Thyroid gland (tissue), 4 donors: Measurements from ENCODE around the gene PGM2. TPM values are rescaled to one million over a fixed set of nuclear protein-coding genes. Genes with fewer than 3 reads are reported as not detected.

Experiments used
- DNase-seq, 2 donors: peaks; one replicate each; pipeline ENCODE4 v3.0.0-alpha.2; 2019
- H3K27ac ChIP-seq, 3 donors: fragments of 200-600 bp; sonication (generic); 1 replicate in 2 of 3; 2 replicates in 1 of 3; pipeline ENCODE4 v1.5.1; 2016 to 2019; ENCODE audit warnings: mild to moderate bottlenecking in 1 of 3, moderate library complexity in 1 of 3
- H3K27me3 ChIP-seq: fragments of 200-600 bp; sonication (generic); one replicate; pipeline ENCODE4 v1.5.1; 2019
- H3K36me3 ChIP-seq, 2 donors: fragments of 200-600 bp; sonication (generic); one replicate each; pipeline ENCODE4 v1.5.1; 2016 to 2019
- H3K4me1 ChIP-seq, 2 donors: fragments of 200-600 bp; sonication (generic); one replicate each; pipeline ENCODE4 v1.5.1; 2017 to 2019
- H3K4me3 ChIP-seq, 3 donors: fragments of 200-600 bp; sonication (generic); replicated peaks in 1 of 3; 1 replicate in 2 of 3; 2 replicates in 1 of 3; pipeline ENCODE4 v1.5.1; 2016; ENCODE audit warnings: mild to moderate bottlenecking in 1 of 3
- H3K9me3 ChIP-seq: fragments of 200-600 bp; sonication (generic); one replicate; pipeline ENCODE4 v1.5.1; 2017
- POLR2A ChIP-seq, 2 donors: fragments of 450-650 bp; IDR thresholded peaks; one replicate each; pipeline ENCODE4 v1.6.1; 2017; ENCODE audit warnings: antibody characterized with exemption in 2 of 2, mild to moderate bottlenecking in 2 of 2, moderate library complexity in 1 of 2
- WGBS, 2 donors: methylation state at CpG; one replicate each; pipeline ENCODE4 v1.1.5; 2017; 5-methylcytosine and 5-hydroxymethylcytosine counted together
- intact Hi-C: fragments of 100-400 bp; cut with DNase I; formaldehyde crosslinking; loops from one replicate; pipeline ENCODE4 v1.15.1; 2023
- total RNA-seq, 4 donors: library from RNA; depleted of rRNA; stranded (reverse); fragments of >200 nt; gene quantifications; one replicate each; pipeline ENCODE4 v1.2.3, GENCODE V29; 2016
- TF ChIP-seq, protein P1 (sequence below), 6 experiments: fragments of 200-600 bp in 3 of 6; fragments of 450-650 bp in 3 of 6; sonication (generic) in 3 of 6; IDR thresholded peaks; one replicate each; pipeline ENCODE4 v1.5.1; 2016 to 2019; ENCODE audit warnings: antibody characterized with exemption in 6 of 6, mild to moderate bottlenecking in 2 of 6, inconsistent platforms in 1 of 6, moderate library complexity in 1 of 6

PGM2 gene
- total RNA-seq, 4 donors from 2014 or later: 25.1 to 30.4 (median 25.5) TPM

DNA sequence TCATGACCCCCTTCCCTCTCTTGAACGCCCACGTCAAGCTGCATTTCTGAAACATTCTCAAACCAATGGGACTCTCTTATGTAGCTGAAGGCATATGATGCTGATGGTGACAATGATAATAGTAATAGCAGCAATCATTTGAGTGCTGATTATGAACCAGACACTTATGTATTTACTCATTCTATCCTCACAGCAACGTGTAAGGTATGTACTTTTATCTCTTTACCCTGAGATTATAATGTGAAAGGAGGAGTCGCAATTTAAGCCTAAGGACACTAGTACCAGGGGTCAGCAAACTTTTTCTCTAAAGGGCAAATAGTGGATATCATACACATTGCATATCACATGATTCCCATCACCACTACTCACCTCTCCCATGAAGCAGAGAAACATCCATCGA is 8.5 kb downstream of the PGM2 start:
- no peak for DNase-seq
- H3K27me3 ChIP-seq: no peaks in the 10 kb centered on the region
- intact Hi-C loops: no loop called here
- H3K4me1 ChIP-seq: no peaks in the 10 kb centered on the region
- no peaks in the 10 kb centered on the region for H3K9me3 ChIP-seq
- no peak for TF ChIP-seq POLR2A (IDR thresholded peaks at IDR 0.05)
- peaks cover 13% of the 10 kb centered on the region in 2 donors for H3K36me3 ChIP-seq
- H3K27ac ChIP-seq: no peak overlapping the region
- 87 to 90% methylated on average over 5 of the region's 5 CpGs for WGBS, 2 donors
- no peak overlapping the region for H3K4me3 ChIP-seq

DNA sequence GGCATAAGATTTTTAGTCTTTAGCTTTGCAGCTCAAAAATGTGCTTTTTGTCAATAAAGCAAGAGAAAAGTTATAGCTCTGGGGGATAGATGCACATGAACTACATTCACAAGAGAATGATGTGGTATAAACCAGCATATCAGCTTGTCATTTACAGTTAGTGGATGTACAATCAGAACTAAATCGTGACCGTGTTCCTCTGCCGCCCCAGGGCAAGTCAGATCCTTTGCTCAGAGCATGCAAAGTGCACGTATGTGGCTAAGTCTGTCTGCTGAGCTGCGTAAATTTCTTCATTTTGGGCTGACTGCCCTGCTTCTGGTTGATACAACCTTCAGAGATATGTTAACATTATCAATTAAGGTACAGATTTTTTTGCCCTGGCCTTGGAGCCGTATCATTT is 9.3 kb downstream of the PGM2 start:
- peaks cover 17 to 20% of the 10 kb centered on the region in 2 donors for H3K36me3 ChIP-seq
- TF ChIP-seq, protein P1, sequence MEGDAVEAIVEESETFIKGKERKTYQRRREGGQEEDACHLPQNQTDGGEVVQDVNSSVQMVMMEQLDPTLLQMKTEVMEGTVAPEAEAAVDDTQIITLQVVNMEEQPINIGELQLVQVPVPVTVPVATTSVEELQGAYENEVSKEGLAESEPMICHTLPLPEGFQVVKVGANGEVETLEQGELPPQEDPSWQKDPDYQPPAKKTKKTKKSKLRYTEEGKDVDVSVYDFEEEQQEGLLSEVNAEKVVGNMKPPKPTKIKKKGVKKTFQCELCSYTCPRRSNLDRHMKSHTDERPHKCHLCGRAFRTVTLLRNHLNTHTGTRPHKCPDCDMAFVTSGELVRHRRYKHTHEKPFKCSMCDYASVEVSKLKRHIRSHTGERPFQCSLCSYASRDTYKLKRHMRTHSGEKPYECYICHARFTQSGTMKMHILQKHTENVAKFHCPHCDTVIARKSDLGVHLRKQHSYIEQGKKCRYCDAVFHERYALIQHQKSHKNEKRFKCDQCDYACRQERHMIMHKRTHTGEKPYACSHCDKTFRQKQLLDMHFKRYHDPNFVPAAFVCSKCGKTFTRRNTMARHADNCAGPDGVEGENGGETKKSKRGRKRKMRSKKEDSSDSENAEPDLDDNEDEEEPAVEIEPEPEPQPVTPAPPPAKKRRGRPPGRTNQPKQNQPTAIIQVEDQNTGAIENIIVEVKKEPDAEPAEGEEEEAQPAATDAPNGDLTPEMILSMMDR (IDR thresholded peaks at IDR 0.05): no peak
- no peak for TF ChIP-seq POLR2A (IDR thresholded peaks at IDR 0.05)
- no peak overlapping the region for H3K4me3 ChIP-seq
- intact Hi-C loops: no loop called here
- no peaks in the 10 kb centered on the region for H3K4me1 ChIP-seq
- DNase-seq: no peak
- H3K27ac ChIP-seq: no peak overlapping the region
- H3K9me3 ChIP-seq: no peaks in the 10 kb centered on the region
- H3K27me3 ChIP-seq: no peaks in the 10 kb centered on the region
- WGBS, 2 donors: 80 to 81% methylated on average over 6 of the region's 6 CpGs

DNA sequence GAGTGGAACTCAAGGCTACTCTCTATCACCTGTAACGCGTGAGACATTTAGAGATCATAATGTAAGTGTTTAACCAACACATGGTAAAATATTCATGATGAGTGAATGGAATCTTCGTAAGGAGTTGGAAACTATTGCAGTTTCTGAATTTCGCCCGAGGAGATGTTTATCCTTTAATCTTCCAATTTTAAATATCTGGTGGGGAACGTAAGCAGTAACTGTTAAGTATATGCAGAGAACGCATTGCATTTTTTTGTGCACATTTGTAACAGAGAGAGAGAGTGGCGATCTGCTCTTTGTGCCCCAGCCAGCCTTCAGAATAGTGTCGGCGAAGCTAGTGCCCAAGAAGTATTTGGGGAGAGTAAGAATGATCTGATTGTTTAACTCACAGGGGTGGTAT is 9.8 kb downstream of the PGM2 start:
- H3K9me3 ChIP-seq: no peaks in the 10 kb centered on the region
- H3K4me1 ChIP-seq: no peaks in the 10 kb centered on the region
- intact Hi-C loops: no loop called here
- no peak for DNase-seq
- TF ChIP-seq, protein P1 (IDR thresholded peaks at IDR 0.05): no peak
- TF ChIP-seq POLR2A (IDR thresholded peaks at IDR 0.05): no peak
- no peak overlapping the region for H3K4me3 ChIP-seq
- no peaks in the 10 kb centered on the region for H3K27me3 ChIP-seq
- 91 to 93% methylated on average over 10 of the region's 10 CpGs for WGBS, 2 donors
- H3K36me3 ChIP-seq: peaks cover 17 to 20% of the 10 kb centered on the region in 2 donors
- H3K27ac ChIP-seq: no peak overlapping the region

DNA sequence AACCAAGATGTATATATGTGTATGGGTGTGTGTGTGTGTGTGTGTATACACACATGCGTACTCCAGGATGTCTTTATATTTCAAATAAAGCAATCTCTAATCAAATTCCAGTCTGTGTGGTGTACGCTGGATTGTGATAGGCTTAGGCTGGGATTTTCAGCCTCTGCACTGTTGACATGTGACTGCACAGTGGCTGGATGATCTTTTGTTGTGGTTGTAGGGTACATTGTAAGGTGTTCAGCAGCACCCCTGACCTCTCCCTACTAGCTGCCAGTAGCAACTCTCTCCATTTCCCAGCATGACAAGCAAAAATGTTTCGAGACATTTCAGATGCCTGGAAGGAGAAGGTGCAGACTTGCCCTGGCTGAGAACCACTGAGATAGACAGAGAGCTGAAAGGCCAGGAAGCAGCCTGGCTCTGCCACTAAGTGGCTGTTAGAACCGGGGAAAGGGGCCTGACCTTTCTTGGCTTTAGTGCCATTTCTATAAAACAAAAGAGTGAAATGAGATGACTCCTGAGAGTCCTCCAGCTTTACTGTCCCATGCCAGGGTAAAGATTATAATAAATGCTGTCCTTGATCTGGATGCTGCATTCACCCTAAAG is 10.5 kb downstream of the PGM2 start:
- no peak for TF ChIP-seq POLR2A (IDR thresholded peaks at IDR 0.05)
- TF ChIP-seq, protein P1 (IDR thresholded peaks at IDR 0.05): no peak
- 86 to 96% methylated on average over 4 of the region's 4 CpGs for WGBS, 2 donors
- Histone ChIP-seq H3K4me3 (no peak overlapping the region), H3K36me3 (peaks cover 17 to 20% of the 10 kb centered on the region in 2 donors), H3K4me1 (no peaks in the 10 kb centered on the region), H3K27ac (no peak overlapping the region), H3K27me3 (no peaks in the 10 kb centered on the region), H3K9me3 (no peaks in the 10 kb centered on the region)
- no peak for DNase-seq
- intact Hi-C loops: no loop called here

DNA sequence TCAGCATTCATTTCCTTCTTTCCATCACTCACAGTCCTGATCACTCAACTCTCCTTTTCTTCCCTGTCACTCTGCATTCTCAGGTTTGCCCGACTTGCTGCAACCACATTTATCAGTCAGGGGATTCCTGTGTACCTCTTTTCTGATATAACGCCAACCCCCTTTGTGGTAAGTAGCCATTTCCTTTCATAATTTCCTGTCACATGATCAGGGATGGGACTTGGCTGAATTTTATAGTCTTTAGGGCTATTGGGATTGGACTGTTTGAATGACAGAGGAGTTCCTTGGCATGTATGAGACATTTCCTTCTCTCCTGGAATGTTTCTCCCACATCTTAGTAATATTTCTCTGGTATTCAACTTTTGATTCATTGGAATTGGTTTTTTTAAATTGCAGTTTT is 11.0 kb downstream of the PGM2 start:
- Histone ChIP-seq H3K27me3 (no peaks in the 10 kb centered on the region), H3K4me3 (no peak overlapping the region), H3K4me1 (no peaks in the 10 kb centered on the region), H3K36me3 (peaks cover 17 to 20% of the 10 kb centered on the region in 2 donors), H3K27ac (no peak overlapping the region), H3K9me3 (no peaks in the 10 kb centered on the region)
- intact Hi-C loops: no loop called here
- 68 to 71% methylated on average over 2 of the region's 2 CpGs for WGBS, 2 donors
- DNase-seq: no peak
- no peak for TF ChIP-seq POLR2A (IDR thresholded peaks at IDR 0.05)
- TF ChIP-seq, protein P1 (IDR thresholded peaks at IDR 0.05): no peak
